ENCODE data around the gene TNIK.
A peak's percentile ranks its signal among the peaks of the same experiment; 100 is the strongest.

TNIK gene

DNA sequence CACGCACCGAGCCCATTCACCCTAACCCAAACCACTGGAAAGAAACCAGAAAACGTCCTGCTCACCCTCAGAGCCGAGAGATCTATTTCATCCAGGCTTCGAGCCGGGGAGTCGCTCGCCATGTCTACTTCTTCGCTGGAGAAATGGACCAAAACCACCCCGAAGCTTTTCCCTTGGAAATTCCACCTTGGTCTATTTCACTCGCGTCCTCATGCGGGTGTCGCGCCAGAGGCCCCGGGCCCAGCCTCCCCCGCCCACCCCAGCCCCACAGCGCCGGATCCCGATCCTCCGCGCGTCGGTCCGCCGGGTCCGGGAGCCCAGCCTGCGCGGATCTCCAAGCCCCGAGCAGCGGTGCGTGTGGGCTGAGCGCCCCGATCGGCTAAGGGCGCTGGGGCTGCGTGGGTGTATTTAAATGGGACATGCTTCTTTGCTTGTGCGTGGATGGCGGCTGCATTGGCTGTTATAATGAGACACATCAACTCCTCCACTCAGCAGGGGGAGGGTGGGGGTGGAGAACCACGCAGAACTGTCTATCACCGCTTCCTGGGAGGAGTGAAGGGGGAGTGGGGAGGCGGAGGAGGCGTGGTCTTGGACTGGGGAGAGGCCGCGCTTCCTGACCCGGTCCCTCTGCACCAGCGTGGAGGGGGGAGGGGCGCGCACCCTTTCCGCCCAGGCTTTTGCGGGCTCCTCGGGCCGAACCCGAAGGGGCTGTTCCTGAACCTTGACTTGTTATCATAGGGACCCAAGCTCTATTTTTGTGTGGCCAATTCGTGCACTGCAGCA, at the start of gene TNIK:
TNIK (minus strand) TSS at position 464 of the 783 bp plus-strand sequence; CDS start at position 122, 342 bp downstream.
- TF ChIP-seq, protein P1, sequence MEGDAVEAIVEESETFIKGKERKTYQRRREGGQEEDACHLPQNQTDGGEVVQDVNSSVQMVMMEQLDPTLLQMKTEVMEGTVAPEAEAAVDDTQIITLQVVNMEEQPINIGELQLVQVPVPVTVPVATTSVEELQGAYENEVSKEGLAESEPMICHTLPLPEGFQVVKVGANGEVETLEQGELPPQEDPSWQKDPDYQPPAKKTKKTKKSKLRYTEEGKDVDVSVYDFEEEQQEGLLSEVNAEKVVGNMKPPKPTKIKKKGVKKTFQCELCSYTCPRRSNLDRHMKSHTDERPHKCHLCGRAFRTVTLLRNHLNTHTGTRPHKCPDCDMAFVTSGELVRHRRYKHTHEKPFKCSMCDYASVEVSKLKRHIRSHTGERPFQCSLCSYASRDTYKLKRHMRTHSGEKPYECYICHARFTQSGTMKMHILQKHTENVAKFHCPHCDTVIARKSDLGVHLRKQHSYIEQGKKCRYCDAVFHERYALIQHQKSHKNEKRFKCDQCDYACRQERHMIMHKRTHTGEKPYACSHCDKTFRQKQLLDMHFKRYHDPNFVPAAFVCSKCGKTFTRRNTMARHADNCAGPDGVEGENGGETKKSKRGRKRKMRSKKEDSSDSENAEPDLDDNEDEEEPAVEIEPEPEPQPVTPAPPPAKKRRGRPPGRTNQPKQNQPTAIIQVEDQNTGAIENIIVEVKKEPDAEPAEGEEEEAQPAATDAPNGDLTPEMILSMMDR (IDR thresholded peaks at IDR 0.05; ENCODE audit: borderline replicate concordance, control extremely low read depth, extremely low read depth, insufficient read depth, missing control alignments), result no peak
- DNase-seq (ENCODE audit: low spot score), result peak; percentile 93
- in situ Hi-C loops (cut with MboI; ENCODE audit: low sequenced_read_pairs, unreplicated experiment), result loop anchor here (10.0 kb wide), 1 partner anchor 275 kb away; no protein-coding TSS in a partner anchor

DNA sequence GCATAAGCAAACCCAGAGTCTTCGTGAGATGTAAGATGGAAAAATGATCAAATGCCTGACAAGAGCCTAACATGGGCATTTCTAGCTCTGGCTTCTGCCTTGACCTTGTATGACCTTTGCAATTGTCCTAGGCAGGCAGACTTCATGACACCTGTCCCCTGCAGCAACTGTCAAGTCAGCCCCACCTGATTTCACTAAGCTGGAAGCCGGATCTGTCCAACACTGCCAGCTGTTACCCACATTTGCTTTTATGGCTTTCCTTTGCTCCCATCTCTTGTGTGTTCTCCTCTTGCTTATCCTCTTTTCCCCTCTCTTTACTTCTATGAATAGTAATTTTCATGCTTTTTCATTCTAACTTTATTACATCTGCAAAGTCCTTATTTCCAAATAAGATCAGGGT, 48.5 kb upstream of the TNIK start:
- DNase-seq (ENCODE audit: low spot score), result no peak
- in situ Hi-C loops (cut with MboI; ENCODE audit: low sequenced_read_pairs, unreplicated experiment), result no loop called here
- TF ChIP-seq, protein P1 (IDR thresholded peaks at IDR 0.05; ENCODE audit: borderline replicate concordance, control extremely low read depth, extremely low read depth, insufficient read depth, missing control alignments), result no peak

DNA sequence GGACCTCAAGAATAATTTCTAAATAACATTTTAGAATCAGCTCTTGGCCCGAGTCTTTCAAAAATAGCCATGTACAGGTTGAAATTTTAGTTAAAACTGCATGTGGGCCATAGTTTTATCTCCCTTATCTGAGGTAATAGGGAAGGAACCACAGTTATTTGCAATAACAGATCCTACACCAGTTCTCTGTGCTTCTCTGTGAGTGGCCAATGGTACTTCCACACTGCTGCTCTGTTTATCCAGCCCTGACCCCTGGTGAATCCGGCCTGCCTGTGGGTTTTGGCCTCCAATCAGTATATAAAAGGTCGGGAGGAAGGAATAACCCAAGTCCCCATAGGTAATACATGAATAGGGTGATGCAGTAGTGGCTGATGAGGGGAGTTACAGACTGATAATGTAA, 48.0 kb upstream of the TNIK start:
- DNase-seq (ENCODE audit: low spot score), result no peak
- TF ChIP-seq, protein P1 (IDR thresholded peaks at IDR 0.05; ENCODE audit: borderline replicate concordance, control extremely low read depth, extremely low read depth, insufficient read depth, missing control alignments), result no peak
- in situ Hi-C loops (cut with MboI; ENCODE audit: low sequenced_read_pairs, unreplicated experiment), result no loop called here

- no peak for DNase-seq (ENCODE audit: low spot score)
- TF ChIP-seq, protein P1 (IDR thresholded peaks at IDR 0.05; ENCODE audit: borderline replicate concordance, control extremely low read depth, extremely low read depth, insufficient read depth, missing control alignments), result no peak
- in situ Hi-C loops (cut with MboI; ENCODE audit: low sequenced_read_pairs, unreplicated experiment), result no loop called here
Observed at GRCh38 chr3:171506743-171507319, 46.6 kb upstream of the TNIK start.

DNA sequence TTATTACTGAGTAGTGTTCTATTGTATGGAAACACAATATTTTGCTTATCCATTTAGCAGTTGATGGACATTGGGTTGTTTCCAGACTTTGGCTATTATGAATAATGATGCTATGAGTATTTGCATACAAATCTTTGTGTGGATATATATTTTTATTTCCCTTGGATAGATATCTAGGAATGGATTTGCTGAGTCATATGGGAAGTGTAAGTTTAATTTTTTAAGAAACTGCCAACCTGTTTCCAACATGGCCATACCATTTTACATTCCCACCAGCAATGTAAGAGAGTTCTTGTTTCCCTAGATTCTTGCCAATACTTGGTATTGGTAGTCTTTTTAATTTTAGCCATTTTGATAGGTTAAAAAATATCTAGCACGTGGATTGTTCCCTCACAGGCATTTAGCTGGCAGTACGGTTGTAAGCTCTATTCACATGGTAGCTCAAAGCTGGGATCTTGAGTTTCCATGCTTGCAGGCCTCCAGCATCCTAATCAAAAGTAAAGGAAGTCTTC, 45.7 kb upstream of the TNIK start:
- TF ChIP-seq, protein P1 (IDR thresholded peaks at IDR 0.05; ENCODE audit: borderline replicate concordance, control extremely low read depth, extremely low read depth, insufficient read depth, missing control alignments), result no peak
- in situ Hi-C loops (cut with MboI; ENCODE audit: low sequenced_read_pairs, unreplicated experiment), result no loop called here
- DNase-seq (ENCODE audit: low spot score), result no peak

- in situ Hi-C loops (cut with MboI; ENCODE audit: low sequenced_read_pairs, unreplicated experiment), result no loop called here
- no peak for DNase-seq (ENCODE audit: low spot score)
- TF ChIP-seq, protein P1 (IDR thresholded peaks at IDR 0.05; ENCODE audit: borderline replicate concordance, control extremely low read depth, extremely low read depth, insufficient read depth, missing control alignments), result no peak
Observed at GRCh38 chr3:171504376-171504775, 44.2 kb upstream of the TNIK start.

All from GM13976 (cell line).